LNCaP clone FGC (cell line): ENCODE data around the gene GNGT2.

ENCODE experiments used
- DNase-seq: peaks from one replicate; pipeline ENCODE4 v3.0.0-alpha.2; 2011; ENCODE audit warnings: low read depth
- H3K4me3 ChIP-seq: 2 replicates; pipeline ENCODE4 v1.5.1; 2011; ENCODE audit warnings: mild to moderate bottlenecking, low read depth, low read length, control low read depth
- CTCF ChIP-seq: IDR thresholded peaks from 2 replicates; pipeline ENCODE4 v1.5.1; 2012; ENCODE audit warnings: mild to moderate bottlenecking; ENCODE audit not compliant: control insufficient read depth, insufficient read depth; ENCODE audit errors: extremely low read depth

Gene GNGT2

GRCh38 chr17:49170216-49170615 lies 40.2 kb downstream of the GNGT2 start:
- DNase-seq = no peak
- H3K4me3 ChIP-seq = no peak overlapping the region
- TF ChIP-seq CTCF = no peak

GRCh38 chr17:49168706-49169105 lies 41.7 kb downstream of the GNGT2 start:
- TF ChIP-seq CTCF = no peak
- H3K4me3 ChIP-seq = no peak overlapping the region
- no peak for DNase-seq

- DNase-seq = no peak
- TF ChIP-seq CTCF = no peak
Observed at GRCh38 chr17:49165143-49165542, 45.2 kb downstream of the GNGT2 start.

GRCh38 chr17:49162866-49163265 lies 47.5 kb downstream of the GNGT2 start:
- TF ChIP-seq CTCF = no peak
- H3K4me3 ChIP-seq = no peak overlapping the region
- no peak for DNase-seq

More at GRCh38 chr17:49165143-49165542, 45.2 kb downstream of the GNGT2 start:
- H3K4me3 ChIP-seq = no peak overlapping the region

- DNase-seq = no peak
- H3K4me3 ChIP-seq = no peak overlapping the region
- TF ChIP-seq CTCF = no peak
Observed at GRCh38 chr17:49157784-49158183, 52.6 kb downstream of the GNGT2 start.

- H3K4me3 ChIP-seq = no peak overlapping the region
- no peak for DNase-seq
- no peak for TF ChIP-seq CTCF
Observed at GRCh38 chr17:49156256-49156655, 54.1 kb downstream of the GNGT2 start.
